DOHH2 (cell line): ENCODE measurements around the gene CCDC185.

Experiments used
- H3F3A ChIP-seq: fragments of 200-600 bp; sonication (generic), shearing (Covaris generic); 2 replicates; pipeline ENCODE4 v1.6.0; 2016; ENCODE audit warnings: antibody characterized with exemption, mild to moderate bottlenecking; ENCODE audit not compliant: control insufficient read depth, insufficient read depth
- H3K27ac ChIP-seq: fragments of 200-600 bp; sonication (generic); 2 replicates; pipeline ENCODE4 v1.5.1; 2014; ENCODE audit warnings: low read depth, mild to moderate bottlenecking, low read length, moderate library complexity
- H3K27me3 ChIP-seq: fragments of 200-600 bp; sonication (generic); 2 replicates; pipeline ENCODE4 v1.6.1; 2014; ENCODE audit warnings: mild to moderate bottlenecking, low read length, mixed read lengths; ENCODE audit not compliant: control insufficient read depth
- H3K36me3 ChIP-seq: fragments of 200-600 bp; sonication (generic); 2 replicates; pipeline ENCODE4 v1.6.1; 2014; ENCODE audit warnings: mild to moderate bottlenecking, low read length, moderate library complexity, mixed read lengths; ENCODE audit not compliant: control insufficient read depth
- H3K4me1 ChIP-seq: fragments of 200-600 bp; sonication (generic); 2 replicates; pipeline ENCODE4 v1.6.1; 2014; ENCODE audit warnings: mild to moderate bottlenecking, low read length, mixed read lengths; ENCODE audit not compliant: control insufficient read depth
- H3K4me2 ChIP-seq: fragments of 200-600 bp; sonication (generic); 2 replicates; pipeline ENCODE4 v1.6.0; 2014; ENCODE audit warnings: mild to moderate bottlenecking, low read length, moderate library complexity
- H3K4me3 ChIP-seq: fragments of 200-600 bp; sonication (generic); 2 replicates; pipeline ENCODE4 v1.5.1; 2014; ENCODE audit warnings: mild to moderate bottlenecking, low read length, mixed read lengths
- H3K79me2 ChIP-seq: fragments of 200-600 bp; sonication (generic); 2 replicates; pipeline ENCODE4 v1.6.1; 2014; ENCODE audit warnings: mild to moderate bottlenecking, low read length, mixed read lengths; ENCODE audit not compliant: control insufficient read depth
- H3K9me2 ChIP-seq: fragments of 200-600 bp; sonication (generic); replicated peaks from 2 replicates; pipeline ENCODE4 v1.6.1; 2014; ENCODE audit warnings: mild to moderate bottlenecking, low read length, mixed read lengths; ENCODE audit not compliant: control insufficient read depth
- H3K9me3 ChIP-seq: fragments of 200-600 bp; sonication (generic); 2 replicates; pipeline ENCODE4 v1.6.1; 2014; ENCODE audit warnings: antibody characterized with exemption, low read length, mixed read lengths; ENCODE audit not compliant: control insufficient read depth, insufficient read depth
- H4K20me1 ChIP-seq: fragments of 200-600 bp; sonication (generic); 2 replicates; pipeline ENCODE4 v1.6.0; 2014; ENCODE audit warnings: low read depth, mild to moderate bottlenecking, antibody characterized with exemption, low read length, moderate library complexity; ENCODE audit not compliant: control insufficient read depth, insufficient read depth
- CTCF ChIP-seq: fragments of 200-600 bp; sonication (generic); IDR thresholded peaks from one replicate; pipeline ENCODE4 v1.5.1; 2014; ENCODE audit warnings: antibody characterized with exemption, mild to moderate bottlenecking, low read depth, low read length; ENCODE audit not compliant: poor library complexity, severe bottlenecking
- EZH2phosphoT487 ChIP-seq: fragments of 200-600 bp; sonication (generic); IDR thresholded peaks from 2 replicates; pipeline ENCODE4 v1.6.1; 2017; ENCODE audit warnings: borderline replicate concordance, mild to moderate bottlenecking, antibody characterized with exemption, low read length, moderate library complexity, mixed read lengths

CCDC185 gene

GRCh38 chr1:223421025-223421424 lies 27.8 kb downstream of the CCDC185 start:
- TF ChIP-seq CTCF, result no peak
- no peak for TF ChIP-seq EZH2phosphoT487
- no peaks in the 10 kb centered on the region for H3K79me2 ChIP-seq
- no peaks in the 10 kb centered on the region for H4K20me1 ChIP-seq
- no peaks in the 10 kb centered on the region for H3K9me3 ChIP-seq
- no peaks in the 10 kb centered on the region for H3K9me2 ChIP-seq
- H3K27me3 ChIP-seq, result no peaks in the 10 kb centered on the region
- H3K36me3 ChIP-seq, result no peaks in the 10 kb centered on the region
- H3K4me2 ChIP-seq, result no peak overlapping the region
- H3K27ac ChIP-seq, result no peak overlapping the region
- H3K4me3 ChIP-seq, result no peak overlapping the region
- no peaks in the 10 kb centered on the region for H3K4me1 ChIP-seq
- H3F3A ChIP-seq, result no peaks in the 10 kb centered on the region

- no peak overlapping the region for H3K4me2 ChIP-seq
- no peaks in the 10 kb centered on the region for H3K9me2 ChIP-seq
- no peaks in the 10 kb centered on the region for H3F3A ChIP-seq
- H3K4me1 ChIP-seq, result no peaks in the 10 kb centered on the region
- no peak for TF ChIP-seq EZH2phosphoT487
- no peak for TF ChIP-seq CTCF
- no peaks in the 10 kb centered on the region for H3K9me3 ChIP-seq
- no peak overlapping the region for H3K4me3 ChIP-seq
- no peaks in the 10 kb centered on the region for H4K20me1 ChIP-seq
- H3K27me3 ChIP-seq, result no peaks in the 10 kb centered on the region
- no peaks in the 10 kb centered on the region for H3K36me3 ChIP-seq
- no peaks in the 10 kb centered on the region for H3K79me2 ChIP-seq
- H3K27ac ChIP-seq, result no peak overlapping the region
These were observed 28.5 kb downstream of the CCDC185 start for GRCh38 chr1:223421676-223422075.

GRCh38 chr1:223422911-223423310 lies 29.7 kb downstream of the CCDC185 start:
- Histone ChIP-seq H3F3A (no peaks in the 10 kb centered on the region), H4K20me1 (no peaks in the 10 kb centered on the region), H3K9me2 (no peaks in the 10 kb centered on the region), H3K4me2 (no peak overlapping the region), H3K4me3 (no peak overlapping the region), H3K36me3 (no peaks in the 10 kb centered on the region), H3K27ac (no peak overlapping the region), H3K9me3 (no peaks in the 10 kb centered on the region), H3K79me2 (no peaks in the 10 kb centered on the region), H3K27me3 (no peaks in the 10 kb centered on the region), H3K4me1 (no peaks in the 10 kb centered on the region)
- TF ChIP-seq CTCF (no peak), EZH2phosphoT487 (no peak)

- no peaks in the 10 kb centered on the region for H3K9me3 ChIP-seq
- H3K79me2 ChIP-seq, result no peaks in the 10 kb centered on the region
- H3K9me2 ChIP-seq, result no peaks in the 10 kb centered on the region
- no peaks in the 10 kb centered on the region for H4K20me1 ChIP-seq
- H3K4me2 ChIP-seq, result no peak overlapping the region
- H3F3A ChIP-seq, result no peaks in the 10 kb centered on the region
- no peaks in the 10 kb centered on the region for H3K4me1 ChIP-seq
- no peaks in the 10 kb centered on the region for H3K27me3 ChIP-seq
- H3K27ac ChIP-seq, result no peak overlapping the region
- H3K4me3 ChIP-seq, result no peak overlapping the region
- H3K36me3 ChIP-seq, result no peaks in the 10 kb centered on the region
- no peak for TF ChIP-seq EZH2phosphoT487
- TF ChIP-seq CTCF, result no peak
These were observed 30.5 kb downstream of the CCDC185 start for GRCh38 chr1:223423641-223424233.
